Epithelial cell of esophagus (primary cell): ENCODE data around the gene ALPP.

ENCODE experiments used
- DNase-seq: peaks from one replicate; pipeline ENCODE4 v3.0.0; 2010; ENCODE audit warnings: low read depth
- H3K4me3 ChIP-seq: 2 replicates; pipeline ENCODE4 v1.5.1; 2011; ENCODE audit warnings: mild to moderate bottlenecking, low read length, control low read depth
- TF ChIP-seq, protein P1 (sequence below): IDR thresholded peaks from 2 replicates; pipeline ENCODE4 v1.5.1; 2011; ENCODE audit warnings: low read depth, mild to moderate bottlenecking, low read length, control low read depth, inconsistent platforms; ENCODE audit not compliant: insufficient read depth; ENCODE audit errors: missing control alignments

The ALPP gene

DNA sequence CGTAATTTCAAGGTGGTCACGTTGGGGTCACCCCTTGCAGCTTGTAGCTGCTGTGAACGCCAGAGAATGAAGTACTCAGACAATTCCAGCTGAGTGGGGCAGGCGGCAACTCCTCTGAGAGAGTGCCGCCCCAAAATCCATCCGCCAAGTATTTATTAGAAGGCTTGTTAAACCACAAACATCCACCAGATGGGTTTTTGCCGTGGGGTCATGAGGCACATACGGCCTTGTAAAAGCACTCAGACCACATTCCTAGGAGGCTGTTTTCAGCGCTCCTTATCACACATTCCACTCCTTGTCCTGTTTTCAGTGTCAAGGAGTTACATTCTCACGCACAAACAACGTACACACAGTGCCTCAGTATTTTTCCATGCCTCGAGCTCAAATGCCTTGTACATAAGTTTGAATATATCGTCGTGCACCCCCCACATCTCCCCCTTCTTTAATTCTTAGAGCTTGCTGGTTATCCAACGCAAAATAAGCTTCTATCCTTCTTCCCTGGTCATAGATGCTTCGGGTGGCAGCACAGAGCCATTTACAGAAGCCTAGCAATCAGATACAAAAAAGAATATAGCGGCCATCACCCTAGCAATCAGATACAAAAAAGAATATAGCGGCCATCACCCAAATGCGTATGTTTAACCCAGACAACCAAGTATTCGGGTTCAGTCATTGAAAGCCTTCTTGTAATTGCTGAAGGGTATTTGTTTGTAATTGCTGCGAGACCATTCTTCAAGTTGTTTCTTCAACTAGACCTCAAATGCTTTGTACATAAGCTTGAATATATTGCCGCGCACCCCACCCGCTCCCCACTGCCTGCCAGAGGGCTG is 7.3 kb downstream of the ALPP start:
- DNase-seq: no peak
- TF ChIP-seq, protein P1, sequence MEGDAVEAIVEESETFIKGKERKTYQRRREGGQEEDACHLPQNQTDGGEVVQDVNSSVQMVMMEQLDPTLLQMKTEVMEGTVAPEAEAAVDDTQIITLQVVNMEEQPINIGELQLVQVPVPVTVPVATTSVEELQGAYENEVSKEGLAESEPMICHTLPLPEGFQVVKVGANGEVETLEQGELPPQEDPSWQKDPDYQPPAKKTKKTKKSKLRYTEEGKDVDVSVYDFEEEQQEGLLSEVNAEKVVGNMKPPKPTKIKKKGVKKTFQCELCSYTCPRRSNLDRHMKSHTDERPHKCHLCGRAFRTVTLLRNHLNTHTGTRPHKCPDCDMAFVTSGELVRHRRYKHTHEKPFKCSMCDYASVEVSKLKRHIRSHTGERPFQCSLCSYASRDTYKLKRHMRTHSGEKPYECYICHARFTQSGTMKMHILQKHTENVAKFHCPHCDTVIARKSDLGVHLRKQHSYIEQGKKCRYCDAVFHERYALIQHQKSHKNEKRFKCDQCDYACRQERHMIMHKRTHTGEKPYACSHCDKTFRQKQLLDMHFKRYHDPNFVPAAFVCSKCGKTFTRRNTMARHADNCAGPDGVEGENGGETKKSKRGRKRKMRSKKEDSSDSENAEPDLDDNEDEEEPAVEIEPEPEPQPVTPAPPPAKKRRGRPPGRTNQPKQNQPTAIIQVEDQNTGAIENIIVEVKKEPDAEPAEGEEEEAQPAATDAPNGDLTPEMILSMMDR: no peak
- no peak overlapping the region for H3K4me3 ChIP-seq

GRCh38 chr2:232386490-232386739 is 7.9 kb downstream of the ALPP start:
- H3K4me3 ChIP-seq: no peak overlapping the region
- DNase-seq: no peak
- TF ChIP-seq, protein P1: no peak

- TF ChIP-seq, protein P1: no peak
- peak; percentile 19 for DNase-seq
- H3K4me3 ChIP-seq: no peak overlapping the region
Observed at GRCh38 chr2:232386740-232387450, 8.3 kb downstream of the ALPP start.

GRCh38 chr2:232387451-232388171 is 9.1 kb downstream of the ALPP start:
- no peak overlapping the region for H3K4me3 ChIP-seq
- TF ChIP-seq, protein P1: no peak
- no peak for DNase-seq

DNA sequence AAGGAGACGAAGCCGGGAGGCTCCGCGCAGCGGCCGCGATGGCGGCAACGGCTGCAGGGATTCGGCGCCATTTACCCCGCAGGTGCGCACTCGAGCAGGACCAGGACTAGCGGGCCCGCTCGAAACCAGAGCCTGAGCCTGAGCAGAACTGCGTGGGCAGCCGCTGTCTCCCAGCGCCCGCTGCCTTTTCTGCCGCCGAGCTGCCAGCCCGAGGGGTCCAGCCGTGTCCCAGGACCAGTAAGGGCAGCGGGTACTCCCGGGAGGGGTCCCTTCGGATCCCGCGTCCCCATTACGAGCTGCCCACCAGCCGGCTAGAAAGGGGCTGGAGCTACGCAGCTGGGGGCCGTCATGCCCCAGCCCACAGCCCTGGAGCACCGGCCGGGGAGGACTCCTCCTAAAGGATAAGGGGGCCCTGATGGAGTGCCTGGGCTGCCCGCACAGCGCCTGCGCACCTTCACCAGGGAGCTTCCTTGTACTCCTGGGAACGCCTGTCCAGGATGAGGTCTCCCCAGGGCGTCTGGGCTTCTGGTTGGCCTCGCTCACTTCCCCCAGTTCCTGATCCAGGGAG is 9.9 kb downstream of the ALPP start:
- no peak overlapping the region for H3K4me3 ChIP-seq
- DNase-seq: no peak
- TF ChIP-seq, protein P1: no peak

GRCh38 chr2:232389327-232389726 is 10.8 kb downstream of the ALPP start:
- TF ChIP-seq, protein P1: no peak
- no peak overlapping the region for H3K4me3 ChIP-seq
- no peak for DNase-seq
